NCI-H510A (cell line): Measurements from ENCODE around the gene ADCK2.
"Not testable (repeated sequence)": the region's sequence is repeated elsewhere in the genome, so short reads cannot be mapped to it uniquely, and the experiment has no call there.

ENCODE experiments used
- DNase-seq: peaks from one replicate; lab custom pipeline; 2025; lab: John Stamatoyannopoulos, UW

Gene ADCK2

DNA sequence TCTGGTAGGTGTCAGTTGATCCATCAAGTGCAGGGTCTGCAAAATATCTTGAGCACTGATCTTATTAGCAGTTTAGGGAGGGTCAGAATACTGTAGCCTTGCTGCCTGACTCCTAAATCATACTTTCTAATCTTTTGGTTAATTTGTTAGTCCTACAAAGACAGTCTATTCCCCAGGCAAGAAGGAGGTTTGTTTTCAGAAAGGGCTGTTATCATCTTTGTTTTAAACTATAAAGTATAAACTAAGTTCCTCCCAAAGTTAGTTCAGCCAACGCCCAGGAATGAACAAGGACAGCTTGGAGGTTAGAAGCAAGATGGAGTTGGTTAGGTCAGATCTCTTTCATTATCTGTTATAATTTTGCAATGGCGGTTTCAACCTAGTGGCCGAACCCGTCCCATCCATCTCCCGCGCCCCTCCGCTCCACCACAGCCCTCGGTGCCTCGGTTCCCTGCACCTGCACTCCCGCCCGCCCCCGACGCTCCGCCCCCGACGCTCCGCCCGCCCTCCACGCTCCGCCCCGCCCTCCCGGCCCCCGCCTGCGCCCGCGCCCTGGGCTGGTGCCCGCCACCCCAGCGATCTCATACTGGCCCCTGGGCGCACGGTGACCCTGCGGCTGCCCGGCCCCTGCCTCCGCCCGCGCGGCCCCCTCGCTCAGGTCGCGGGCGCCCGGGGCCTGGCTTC, at the start of gene ADCK2:
Gene ADCK2 (plus strand): TSS at position 564 of the 681 bp plus-strand sequence. CDS start 386 bp downstream, outside the sequence.
- DNase-seq: peak; percentile 17

DNA sequence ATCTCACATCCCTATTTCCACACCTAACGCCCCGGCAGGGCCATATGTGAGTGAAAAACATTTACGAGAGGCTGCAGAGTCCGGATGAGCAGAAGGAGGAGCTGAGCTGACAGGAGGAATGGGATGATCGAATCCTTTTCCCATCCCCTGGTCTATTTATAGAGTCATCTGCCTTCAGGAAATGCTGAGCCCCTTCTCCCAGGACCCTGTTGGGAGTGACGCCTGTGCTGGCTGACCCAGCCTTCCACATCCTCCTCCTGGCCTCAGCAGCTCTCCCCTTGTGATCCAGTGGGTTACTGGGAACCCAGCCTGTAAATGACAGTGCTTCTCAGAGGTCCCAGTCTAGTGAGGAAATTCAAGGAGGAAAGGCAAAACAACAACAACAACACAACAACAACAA, 48.8 kb upstream of the ADCK2 start:
- DNase-seq: no peak

DNA sequence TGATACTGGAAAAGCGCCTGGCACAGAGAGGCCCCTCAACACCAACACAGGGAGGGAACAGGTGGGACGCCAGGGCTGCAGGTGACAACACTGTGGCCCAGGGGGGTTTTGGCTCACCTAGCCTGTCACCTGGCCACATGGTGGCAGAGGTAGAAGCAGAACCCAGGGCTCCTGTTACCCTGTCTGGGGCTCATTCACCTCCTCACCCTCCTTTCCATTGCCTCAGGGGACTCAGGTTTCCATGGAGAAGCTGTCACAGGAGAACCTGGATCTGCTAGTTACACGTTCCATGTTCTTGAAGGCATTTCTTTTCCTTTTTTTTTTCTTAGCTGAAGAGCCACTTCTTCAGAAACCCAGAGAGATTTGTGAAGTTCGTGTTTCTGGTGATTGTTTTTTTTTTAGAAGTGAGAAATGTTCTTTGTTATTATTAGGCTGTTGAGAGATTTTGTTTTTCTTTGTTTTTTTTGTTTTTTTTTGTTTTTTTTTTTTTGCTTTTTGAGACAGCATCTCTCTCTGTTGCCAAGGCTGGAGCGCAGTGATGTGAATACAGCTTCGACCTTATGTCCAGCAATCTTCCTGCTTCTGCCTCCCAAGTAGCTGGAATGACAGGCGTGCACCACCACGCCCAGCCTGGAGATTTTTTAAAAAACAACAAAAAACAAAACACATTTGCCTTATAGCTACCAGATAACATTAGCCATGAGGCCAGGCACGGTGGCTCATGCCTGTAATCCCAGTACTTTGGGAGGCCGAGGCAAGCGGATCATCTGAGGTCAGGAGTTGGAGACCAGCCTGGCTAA, 48.2 kb upstream of the ADCK2 start:
- no peak for DNase-seq

DNA sequence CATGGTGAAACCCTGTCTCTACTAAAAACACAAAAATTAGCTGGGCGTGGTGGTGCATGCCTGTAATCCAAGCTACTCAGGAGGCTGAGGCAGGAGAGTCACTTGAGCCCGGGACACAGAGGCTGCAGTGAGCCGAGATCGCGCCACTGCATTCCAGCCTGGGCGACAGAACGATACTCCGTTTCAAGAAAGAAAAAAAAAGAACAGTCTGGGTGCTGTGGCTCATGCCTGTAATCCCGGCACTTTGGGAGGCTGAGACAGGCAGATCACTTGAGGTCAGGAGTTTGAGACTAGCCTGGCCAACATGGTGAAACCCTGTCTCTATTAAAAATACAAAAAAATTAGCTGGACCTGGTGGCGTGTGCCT, 47.6 kb upstream of the ADCK2 start:
- DNase-seq: not testable (repeated sequence)

- no peak for DNase-seq
These were observed 46.6 kb upstream of the ADCK2 start for GRCh38 chr7:140625908-140626868.

GRCh38 chr7:140631021-140631420, 41.7 kb upstream of the ADCK2 start:
- DNase-seq: no peak

GRCh38 chr7:140631602-140632001, 41.1 kb upstream of the ADCK2 start:
- DNase-seq: no peak

- DNase-seq: no peak
These were observed 37.4 kb upstream of the ADCK2 start for GRCh38 chr7:140635345-140635744.

GRCh38 chr7:140635816-140636215, 36.9 kb upstream of the ADCK2 start:
- no peak for DNase-seq

- no peak for DNase-seq
These were observed 35.3 kb upstream of the ADCK2 start for GRCh38 chr7:140637400-140637799.

GRCh38 chr7:140638173-140638791, 34.5 kb upstream of the ADCK2 start:
- DNase-seq: no peak

- no peak for DNase-seq
These were observed 33.2 kb upstream of the ADCK2 start for GRCh38 chr7:140639366-140640053.

DNA sequence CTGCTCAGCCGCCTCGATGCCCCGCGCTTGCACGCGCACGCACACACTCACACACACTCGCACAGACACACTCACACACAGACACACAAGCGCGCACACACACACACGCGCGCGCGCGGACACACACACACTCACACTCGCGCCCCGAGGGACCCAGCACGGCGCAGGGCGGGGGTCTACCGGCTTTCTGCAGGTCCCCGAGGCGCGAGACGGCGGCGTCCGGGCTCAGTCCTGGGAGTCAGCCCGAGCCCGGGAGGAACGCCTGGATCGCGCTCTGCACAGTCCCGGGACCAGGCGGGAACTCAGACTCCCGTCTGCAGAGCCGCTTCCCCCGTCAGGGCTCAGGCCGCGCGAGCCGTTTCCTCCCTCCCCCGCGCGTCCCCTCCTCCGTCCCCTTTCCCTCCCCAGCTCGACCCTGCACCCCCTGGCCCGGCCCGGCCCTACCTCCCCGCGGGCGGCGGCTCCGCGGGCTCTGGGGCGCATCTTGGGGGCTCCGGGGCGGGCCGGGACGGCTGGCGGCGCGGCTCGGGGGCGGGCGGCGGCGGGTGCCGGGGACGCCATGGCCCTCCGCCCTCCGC, 32.6 kb upstream of the ADCK2 start:
- DNase-seq: no peak

- DNase-seq: peak; percentile 49
These were observed 31.8 kb upstream of the ADCK2 start, which contains the start of gene DENND2A for GRCh38 chr7:140640727-140641523. DENND2A (minus strand) TSS chr7:140640813; CDS start chr7:140602397, 38,416 bp downstream.

DNA sequence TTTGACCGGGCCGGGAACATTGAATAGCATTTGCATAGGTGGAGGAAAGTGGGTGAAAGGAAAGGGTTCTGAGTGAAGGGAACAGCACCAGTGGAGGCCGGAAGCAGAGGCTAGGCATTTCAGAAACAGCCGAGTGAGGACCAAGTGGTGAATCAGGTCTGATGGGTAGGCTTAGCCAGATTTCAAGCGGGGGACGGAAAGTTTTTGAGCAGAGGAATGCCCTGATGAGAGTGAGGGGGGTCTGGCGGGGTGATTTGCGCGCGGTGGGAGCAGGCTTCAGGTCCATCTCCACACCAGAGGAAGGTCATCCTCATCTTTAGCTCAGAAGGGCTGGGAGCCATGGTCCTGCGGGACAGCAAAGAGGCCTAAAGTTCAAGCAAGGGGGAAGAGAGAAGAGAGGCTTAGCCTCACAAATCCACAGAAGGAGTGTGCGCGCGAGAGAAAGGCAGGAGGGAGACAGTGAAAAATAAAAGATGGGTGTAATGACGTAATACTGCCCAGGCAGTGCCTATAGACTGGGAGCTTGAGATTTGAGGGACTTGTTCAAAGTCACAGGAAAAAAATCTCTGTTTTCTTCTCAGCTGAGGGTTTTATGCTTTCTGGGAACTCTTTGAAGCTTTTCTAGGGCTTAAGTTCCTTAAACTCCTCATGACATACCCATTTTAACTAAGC, 31.1 kb upstream of the ADCK2 start:
- DNase-seq: no peak

- no peak for DNase-seq
These were observed 29.3 kb upstream of the ADCK2 start for GRCh38 chr7:140643416-140643815.

GRCh38 chr7:140644761-140645160, 28.0 kb upstream of the ADCK2 start:
- not testable (repeated sequence) for DNase-seq

GRCh38 chr7:140645166-140645900, 27.4 kb upstream of the ADCK2 start:
- no peak for DNase-seq
